Gastroesophageal sphincter (tissue), 3 donors: Measurements from ENCODE around the gene CAMKK1.

ENCODE experiments used
- POLR2AphosphoS5 ChIP-seq: sonication (generic); formaldehyde crosslinking; IDR thresholded peaks from one replicate; pipeline ENCODE4 v1.6.1; 2017; ENCODE audit warnings: antibody characterized with exemption
- TF ChIP-seq, protein P1 (sequence below), 4 experiments: fragments of 200-600 bp in 2 of 4; fragments of 450-650 bp in 2 of 4; sonication (generic) in 1 of 4; IDR thresholded peaks; one replicate each; pipeline ENCODE4 v1.5.1; 2017 to 2019; ENCODE audit warnings: antibody characterized with exemption in 4 of 4, mild to moderate bottlenecking in 2 of 4, moderate library complexity in 2 of 4

DNA sequence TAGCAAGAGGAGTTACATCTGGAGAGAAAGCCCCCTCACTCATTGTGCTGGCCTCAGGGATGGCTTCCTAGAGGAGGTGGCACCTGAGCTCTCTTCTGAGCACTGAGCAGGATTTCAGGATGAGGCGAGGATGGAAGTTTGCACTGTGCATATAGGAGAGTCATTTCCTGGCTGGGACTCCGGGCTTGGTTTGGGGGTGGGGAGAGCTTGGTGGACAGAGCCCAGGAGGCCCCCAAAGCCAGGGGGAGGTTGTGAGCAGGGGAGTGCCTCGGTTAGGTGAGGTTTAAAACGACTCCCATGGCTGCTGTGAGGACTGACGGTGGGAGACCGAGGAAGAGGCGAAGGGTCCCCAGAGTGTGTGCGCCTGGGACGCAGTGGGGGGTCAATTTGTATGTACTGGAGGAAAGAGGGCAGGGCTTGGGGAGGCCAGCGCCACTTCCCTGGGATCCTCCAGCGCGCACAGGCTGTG, 1.2 kb downstream of the CAMKK1 start:
- no peak for TF ChIP-seq POLR2AphosphoS5
- TF ChIP-seq, protein P1, sequence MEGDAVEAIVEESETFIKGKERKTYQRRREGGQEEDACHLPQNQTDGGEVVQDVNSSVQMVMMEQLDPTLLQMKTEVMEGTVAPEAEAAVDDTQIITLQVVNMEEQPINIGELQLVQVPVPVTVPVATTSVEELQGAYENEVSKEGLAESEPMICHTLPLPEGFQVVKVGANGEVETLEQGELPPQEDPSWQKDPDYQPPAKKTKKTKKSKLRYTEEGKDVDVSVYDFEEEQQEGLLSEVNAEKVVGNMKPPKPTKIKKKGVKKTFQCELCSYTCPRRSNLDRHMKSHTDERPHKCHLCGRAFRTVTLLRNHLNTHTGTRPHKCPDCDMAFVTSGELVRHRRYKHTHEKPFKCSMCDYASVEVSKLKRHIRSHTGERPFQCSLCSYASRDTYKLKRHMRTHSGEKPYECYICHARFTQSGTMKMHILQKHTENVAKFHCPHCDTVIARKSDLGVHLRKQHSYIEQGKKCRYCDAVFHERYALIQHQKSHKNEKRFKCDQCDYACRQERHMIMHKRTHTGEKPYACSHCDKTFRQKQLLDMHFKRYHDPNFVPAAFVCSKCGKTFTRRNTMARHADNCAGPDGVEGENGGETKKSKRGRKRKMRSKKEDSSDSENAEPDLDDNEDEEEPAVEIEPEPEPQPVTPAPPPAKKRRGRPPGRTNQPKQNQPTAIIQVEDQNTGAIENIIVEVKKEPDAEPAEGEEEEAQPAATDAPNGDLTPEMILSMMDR (IDR thresholded peaks at IDR 0.05) = no peak
